HG02678 (cell line): ENCODE data around the gene PRELP.
"Not testable (repeated sequence)": the region's sequence is repeated elsewhere in the genome, so short reads cannot be mapped to it uniquely, and the experiment has no call there.

ENCODE experiments used
- ATAC-seq: cut with Tn5 transposase; IDR thresholded peaks from one replicate; pipeline ENCODE4 v1.9.1; 2021; ENCODE audit warnings: mild to moderate bottlenecking, moderate library complexity; ENCODE audit not compliant: unreplicated experiment

PRELP gene

DNA sequence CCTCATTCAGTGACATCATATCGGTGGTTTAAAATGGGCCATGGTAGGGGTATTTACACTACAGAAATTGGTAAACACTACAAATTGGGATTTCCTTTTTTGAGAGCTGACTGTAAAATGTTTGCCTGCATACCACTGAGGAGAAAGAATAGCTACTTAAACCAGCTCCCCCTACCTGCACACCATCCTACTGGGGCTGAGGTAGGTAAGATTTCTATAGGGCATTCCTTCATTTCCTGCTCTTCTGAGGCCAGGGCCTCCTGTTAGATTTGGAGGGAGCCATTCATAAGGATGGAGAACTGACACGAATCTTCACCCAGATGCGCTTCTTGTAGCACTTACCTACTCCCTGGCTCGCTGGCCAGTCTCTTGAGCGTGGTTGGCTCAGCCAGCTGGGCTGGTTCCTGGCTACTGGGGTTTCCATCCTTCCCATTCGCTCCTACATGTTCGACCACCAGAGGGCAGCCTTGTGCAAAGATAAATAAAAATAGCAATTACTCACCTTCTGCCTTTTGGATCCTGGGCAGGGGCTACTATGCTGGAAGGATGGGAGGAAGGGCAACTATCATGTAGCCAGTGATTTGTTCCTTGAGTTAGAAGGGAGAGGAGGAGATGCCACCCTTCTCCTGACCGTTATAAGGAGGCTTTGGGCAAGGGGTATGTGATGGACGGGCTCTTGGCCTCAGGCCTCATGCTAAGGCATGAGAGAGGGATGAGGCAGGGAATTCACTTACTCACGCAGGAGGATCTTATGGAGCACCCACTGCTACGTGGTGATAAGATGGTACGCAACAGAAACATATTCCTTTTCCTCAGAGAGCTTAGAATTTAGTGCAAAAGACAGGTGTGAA is 29.0 kb downstream of the PRELP start:
- ATAC-seq: no peak

DNA sequence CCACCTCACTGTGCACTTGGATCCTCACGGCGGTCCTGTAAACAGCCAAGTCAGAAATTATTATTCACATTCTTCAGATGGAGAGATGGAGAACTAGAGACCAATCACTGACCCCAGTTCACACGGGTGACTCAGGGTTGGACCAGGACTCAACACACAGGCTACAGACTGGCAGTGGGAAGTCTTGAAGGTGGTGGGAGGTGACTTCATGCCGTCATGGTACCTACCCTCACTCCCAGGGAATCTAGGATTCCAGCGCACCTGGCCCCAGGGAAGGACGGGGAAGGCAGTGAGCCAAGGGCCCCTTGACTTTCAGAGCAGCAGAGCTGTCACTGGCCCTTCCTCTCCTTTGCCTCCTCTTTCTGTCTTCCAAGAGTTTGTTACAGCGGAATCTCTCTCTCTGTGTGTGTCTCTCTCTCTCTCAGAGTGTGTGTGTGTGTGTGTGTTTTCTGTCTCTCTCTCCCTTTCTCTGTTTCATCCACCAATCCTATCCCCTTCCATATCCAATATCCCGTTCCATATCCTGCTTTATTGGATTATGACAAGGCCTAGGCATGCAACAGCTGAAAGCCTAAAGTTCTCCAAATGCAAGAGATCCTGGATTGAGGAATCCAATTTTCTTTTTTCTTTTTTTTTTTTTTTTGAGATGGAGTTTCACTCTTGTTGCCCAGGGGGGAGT is 30.1 kb downstream of the PRELP start:
- no peak for ATAC-seq

DNA sequence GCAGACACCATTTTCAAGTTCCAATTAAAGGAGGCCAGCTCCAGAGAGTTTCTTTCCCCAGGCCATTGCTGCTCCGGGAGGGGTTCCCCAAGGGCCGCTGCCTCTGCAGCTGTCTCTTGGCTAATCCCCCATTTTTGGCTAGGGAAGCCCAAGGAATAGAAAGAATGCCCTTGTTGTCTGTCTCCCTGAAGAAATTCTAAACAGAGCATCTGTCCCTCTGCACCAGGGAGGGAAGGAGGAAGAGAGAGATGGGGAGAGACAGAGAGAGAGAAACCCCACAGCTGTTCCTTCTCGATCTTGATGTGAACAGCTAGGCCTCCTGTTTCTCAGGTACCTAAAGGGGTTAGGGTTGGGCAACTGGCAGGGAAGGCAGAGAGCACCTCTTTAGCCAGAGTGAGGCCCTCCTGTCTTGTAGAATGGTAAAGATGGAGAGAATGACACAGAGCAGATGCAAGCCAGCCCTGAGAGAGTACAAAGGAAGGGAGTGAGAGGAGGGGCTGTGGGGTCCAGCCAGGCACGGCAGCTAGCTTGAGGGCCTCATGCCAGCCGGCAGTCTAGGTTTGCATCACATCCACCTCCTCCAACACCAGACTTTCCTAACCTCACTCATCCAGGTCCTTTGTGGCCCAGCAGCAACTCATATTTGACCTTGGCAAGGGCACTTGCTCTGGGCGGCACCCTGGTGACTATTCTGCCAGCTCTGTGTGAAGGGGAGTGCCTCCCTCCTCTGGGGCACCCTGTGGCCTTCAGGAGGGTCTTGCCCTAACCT is 31.4 kb downstream of the PRELP start:
- no peak for ATAC-seq

DNA sequence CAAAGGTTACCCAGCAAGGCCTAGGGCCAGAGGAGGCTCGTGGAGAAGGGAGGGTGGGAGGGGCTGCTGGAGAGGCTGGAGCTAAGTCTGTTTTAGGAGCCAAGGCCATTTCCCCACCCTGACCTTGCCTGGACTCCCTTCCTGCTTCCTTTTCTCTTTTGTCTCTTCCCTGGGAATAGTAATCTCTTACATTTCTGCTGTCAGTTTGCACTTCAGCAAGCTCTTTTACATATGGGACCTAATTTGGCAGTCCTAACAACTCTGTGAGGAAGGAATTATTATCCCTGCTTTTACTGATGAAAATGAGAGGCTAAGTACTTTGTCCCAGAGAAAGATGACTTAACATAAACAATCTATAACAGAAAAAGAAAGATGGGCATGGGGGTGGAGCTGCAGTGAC is 32.2 kb downstream of the PRELP start:
- no peak for ATAC-seq

DNA sequence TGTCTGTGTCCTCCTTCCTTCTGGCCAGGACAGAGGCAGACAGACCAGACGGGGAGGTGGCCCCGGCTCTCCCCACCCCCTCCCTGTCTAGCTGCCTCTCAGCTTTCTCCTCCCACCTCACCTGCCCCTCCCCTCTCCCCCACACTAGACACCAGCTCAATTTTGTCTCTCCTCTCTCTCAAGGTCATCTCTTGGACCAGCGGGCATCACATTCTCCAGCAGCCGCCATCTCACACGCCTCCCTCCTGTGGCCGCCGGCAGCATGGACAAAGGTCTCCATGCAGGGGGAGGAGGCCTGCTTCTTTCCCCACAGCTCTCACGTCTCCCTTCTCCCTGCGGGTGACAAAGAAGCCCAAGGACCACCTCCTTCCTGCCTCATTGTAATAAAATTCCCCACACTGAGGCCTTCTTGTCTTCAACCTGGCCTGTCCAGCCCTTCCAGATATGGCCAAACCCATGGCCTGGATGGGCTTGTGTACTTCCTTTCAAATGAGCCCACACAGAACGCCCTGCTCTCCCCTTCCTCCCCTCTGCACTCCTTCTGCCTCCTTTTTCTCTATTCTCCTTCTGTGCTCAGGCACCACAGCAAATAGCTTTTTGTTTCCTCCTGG is 33.0 kb downstream of the PRELP start:
- ATAC-seq: no peak

DNA sequence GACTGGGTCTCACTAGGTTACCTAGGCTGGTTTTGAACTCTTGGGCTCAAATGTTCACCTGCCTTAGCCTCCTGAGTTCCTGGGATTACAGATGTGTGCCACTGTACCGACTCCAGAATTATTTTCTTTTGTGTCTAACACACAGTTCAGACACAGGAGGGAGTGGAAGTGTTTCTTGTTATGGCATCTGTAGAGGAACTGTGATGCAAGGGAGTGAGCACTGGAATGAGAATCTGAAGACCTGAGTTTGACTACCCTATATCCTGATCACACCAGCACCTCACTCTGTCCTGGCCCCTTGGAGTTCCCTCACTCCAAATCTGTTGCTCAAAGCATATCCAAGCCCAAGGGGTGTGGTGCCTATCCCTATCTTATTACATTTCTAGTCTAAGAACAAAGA is 33.5 kb downstream of the PRELP start:
- no peak for ATAC-seq

DNA sequence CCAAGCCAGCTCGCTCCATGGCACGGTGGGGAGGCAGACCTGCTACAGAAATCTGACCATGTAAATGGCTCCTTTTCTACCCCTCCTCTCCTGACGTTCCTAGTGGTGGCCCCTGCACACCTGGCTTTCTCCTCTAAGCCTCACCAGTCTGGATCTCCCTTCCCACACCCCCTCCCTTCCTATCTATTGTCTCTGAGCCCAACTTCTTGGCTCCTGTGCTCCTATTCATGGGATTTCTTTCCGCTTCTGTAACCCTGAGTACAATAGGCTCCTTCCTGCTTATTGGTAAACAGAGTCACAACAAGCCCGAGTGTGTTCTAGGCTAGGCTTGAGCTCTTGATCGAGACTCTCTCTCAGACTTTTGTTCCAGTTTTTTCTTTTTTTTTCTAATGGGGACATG is 35.9 kb downstream of the PRELP start:
- ATAC-seq: no peak

DNA sequence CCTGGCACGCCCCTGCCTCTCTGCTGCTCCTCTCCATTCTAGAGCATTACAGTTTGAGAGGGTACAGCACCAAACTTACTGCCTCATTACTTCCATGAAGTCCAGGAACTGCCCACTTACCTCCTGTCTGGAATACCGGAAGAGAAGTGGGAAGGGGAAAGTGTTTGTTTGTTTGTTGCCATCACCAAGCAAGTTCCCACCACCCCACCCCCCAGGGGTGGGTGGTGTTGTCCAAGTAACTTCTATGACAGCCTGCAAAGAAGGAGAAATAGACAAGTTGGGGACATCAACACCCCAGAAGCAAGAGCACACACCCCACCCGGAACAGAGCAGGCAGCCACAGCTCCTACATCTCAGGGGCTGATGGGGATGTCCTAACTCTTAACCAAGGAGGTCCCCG is 36.3 kb downstream of the PRELP start:
- no peak for ATAC-seq

DNA sequence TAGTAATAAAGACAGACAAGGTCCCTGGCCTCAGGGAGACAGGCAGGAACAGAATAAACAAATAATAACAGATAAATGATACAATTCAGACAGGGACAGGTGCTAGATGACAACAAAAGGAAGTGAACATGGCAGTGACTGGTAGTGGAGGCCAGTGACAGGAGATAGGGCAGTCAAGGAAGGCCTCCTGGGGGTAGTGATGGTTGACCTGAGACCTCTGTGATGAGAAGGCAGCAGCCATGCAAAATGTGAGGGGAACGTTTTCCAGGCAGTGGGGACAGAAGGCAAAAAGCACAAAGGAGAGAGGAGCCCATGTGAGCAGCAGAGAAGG is 36.9 kb downstream of the PRELP start:
- no peak for ATAC-seq

DNA sequence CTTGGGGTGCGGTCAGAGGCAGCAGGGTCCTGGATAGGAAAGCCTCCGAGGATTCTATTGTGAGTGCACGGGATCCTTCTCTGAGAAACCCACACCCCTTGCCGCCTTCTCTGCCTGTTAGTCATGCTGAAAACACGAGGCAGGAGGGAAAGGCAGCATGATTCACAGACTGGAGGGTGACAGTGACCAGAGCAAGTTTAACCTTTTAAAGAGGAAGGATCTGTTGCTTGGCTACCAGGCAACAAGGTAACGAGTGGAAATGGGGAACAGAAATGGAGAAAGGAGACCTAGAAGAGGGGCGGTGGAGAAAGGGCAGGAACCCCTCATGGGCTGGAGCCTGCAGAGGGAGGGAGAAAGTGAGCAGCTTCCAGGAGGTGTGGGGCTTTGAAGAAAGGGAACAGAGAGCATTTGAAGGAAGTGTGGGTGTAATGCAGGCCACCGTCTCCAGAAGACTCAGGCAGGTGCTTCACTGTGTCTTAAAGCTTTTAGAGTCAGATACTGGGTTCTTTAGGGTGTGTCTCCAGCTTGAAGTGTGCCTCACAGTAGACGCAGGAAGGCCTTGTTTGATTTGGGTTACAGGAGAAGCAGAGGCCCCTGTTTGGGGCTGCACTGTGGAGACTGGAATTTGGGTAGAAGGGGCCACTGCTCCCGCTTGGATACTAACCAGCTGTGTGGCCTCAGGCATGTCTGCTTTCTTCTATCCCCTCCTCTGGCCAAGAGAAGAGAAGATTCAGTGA is 37.4 kb downstream of the PRELP start:
- no peak for ATAC-seq

DNA sequence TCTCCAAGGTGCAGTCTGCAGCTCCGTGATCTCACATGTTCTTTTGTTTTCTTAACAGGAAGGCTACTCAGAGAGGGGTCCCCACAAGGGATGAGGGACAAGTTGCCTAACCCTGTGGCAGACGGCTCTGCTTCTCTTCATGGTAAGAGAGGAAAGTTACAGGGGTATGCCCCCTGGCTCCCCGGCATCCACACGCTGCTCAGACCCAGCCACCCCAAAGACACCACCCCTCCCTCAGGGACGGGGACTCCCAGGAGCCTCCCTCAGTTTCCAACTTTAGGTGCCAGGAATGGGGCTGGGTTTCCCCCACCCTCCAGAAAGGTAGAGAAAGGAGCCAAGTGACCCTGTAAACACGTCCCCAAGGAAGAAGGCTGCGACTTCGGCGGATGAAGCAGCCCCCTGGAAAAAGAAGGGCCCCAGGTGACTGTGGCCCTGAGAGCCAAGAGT is 38.0 kb downstream of the PRELP start:
- ATAC-seq: no peak

DNA sequence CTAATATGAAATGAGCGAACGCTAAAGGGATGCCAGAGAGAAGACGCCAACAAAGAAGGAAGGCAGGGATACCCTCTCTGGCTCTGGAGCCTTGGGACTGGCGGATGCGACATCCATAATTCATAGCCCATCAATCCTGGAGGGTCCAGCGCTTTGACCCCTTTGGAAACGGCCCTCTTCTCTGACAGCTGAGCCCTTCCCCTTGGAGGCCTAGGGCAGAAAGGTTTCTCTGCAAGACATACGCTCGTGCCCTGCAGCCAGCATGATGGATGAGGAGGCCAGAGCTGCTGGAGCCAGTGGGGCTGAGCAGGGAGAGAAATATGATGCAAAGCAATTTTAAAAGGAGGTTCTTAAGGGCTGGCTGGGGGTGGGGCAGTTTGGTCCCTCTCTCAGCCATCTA is 40.6 kb downstream of the PRELP start:
- ATAC-seq: no peak

DNA sequence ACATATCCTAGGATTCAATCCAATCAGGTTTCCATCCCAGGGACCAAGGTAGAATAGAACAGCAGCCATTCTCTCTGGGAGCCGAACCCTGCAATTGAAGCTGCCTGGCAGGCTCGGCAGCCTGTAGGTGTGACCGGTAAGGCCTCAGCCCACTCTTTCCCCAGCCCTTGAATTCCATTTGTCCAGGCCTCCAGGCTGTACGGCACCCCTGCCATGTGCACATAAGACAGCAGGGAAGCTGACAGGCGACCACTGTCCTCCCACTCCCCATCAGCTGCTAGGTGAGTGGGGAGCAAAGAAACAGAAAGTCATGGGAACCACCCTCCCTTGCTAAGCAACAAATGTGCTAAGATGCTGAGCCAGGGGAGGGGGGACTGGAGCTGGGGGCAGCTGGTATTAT is 41.3 kb downstream of the PRELP start:
- ATAC-seq: no peak

DNA sequence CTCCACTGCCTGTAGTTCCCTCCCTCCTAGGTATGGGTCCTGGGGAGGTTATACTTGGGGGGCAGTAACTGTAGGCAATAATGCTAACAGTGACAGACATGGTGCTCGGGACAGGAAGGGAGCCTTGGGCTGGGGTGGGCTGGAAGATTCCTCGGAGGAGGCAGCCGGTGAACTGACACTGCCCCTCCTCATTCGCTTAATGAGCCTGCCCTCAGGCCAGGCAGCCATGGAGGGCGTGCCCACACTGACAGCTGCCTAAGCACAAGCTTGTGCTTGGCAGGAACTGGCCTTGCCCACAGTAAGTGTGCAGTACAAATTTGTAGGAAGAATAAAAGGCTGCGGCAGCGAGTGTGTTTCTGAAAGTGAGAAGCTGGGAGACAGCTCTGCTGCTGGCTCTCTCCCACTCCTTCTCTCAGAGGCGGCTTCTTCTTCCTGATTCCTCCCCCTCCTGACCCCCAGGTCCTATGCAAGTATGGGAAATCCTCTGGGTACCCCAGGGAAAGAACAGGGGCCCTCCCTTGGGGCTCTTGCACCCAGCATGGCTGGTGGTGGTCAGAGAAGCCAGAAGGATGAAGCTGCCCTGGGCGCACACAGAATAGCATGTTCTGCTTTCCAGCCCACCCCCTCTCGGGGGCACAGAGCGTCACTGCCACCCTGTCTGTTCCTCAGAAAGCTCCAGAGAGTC is 42.0 kb downstream of the PRELP start:
- ATAC-seq: no peak

DNA sequence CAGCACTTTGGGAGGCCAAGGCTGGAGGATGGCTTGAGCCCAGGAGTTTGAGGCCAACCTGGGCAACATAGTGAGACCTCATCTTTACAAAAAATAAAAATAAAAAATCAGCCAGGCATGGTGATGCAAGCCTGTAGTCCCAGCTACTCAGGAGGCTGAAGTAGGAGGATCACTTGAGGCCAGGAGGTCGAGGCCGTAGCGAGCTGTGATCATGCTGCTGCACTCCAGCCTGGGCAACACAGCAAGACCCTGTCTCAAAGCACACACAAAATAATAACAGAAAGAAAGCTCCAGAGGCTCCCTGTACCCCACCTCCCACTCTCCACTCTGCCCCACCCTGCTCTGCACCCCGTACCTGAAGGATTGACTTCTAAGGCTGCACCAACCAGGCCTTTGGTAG is 42.5 kb downstream of the PRELP start:
- not testable (repeated sequence) for ATAC-seq

DNA sequence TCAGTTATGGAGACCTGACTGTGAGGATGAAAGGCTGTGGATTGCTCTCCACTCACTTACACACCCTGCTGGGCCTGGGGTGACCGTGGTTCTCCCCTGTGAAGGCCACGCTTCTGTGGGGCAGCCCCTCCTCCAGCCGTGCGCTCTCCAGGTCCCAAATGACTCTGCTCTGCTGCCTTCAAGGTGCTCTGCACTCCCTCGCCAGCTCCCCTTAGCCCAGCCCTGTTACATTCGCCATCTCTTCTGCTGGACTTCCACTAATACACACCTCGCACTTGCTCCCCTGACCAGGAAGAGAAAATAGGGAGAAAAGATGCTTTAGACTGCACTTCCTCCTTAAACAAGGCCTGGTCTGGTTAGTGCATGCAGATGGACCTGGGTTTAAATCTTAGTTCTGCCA is 42.9 kb downstream of the PRELP start:
- no peak for ATAC-seq

DNA sequence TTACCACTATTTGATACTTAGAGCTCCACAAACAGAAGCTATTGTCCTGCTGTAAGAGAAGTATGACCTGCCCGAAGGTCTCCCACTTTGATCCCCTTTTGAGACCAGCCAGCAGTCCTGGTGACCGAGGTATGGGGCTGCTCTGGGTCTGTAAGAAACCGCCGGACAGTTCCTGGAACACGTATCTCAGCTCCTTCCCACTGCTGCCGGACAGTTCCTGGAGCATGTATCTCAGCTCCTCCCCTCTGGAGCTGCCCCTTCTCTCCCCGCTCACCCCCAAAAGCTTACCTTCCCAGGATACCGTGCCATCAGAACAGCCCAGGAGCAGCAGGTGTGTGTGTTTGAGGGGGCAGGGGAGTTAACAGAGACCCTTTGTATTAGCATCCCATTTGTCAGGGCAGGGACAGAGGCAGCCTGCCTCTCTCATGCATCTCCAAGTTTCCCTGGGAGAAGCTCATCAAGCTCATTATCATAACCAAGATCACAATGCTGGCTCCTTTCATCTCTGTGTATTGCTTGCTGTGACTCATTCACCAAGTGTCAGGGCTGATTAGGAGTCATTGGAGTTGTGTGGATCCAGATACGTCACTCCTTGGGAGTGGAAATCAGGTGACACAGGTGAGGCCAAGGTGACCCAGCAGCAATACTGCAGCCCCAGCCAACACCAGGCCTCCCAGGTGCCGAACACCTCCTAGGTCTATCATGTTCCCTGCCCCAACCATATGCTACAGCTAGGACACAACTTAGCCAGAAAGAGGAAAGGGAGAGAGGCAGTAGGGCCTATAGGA is 43.6 kb downstream of the PRELP start:
- no peak for ATAC-seq

DNA sequence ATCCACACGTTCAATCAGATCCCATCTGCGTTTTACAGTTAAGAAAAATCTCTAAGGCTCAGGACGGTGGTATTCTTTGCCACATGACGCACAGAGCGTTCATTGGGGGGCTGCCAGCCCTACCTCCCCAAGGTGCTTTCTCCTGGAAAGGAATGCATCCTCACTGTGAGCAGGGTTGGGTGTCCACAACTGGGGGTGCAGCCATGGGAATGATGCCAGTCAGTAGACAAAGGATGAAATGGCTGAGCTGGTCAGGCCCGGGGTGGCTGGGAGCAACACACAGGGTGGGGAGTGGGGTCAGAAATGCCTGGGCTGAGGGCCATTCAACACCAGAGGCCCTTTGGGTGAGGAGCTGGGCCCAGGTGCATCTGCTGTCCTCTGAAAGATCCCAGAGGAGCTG is 44.3 kb downstream of the PRELP start:
- ATAC-seq: no peak

DNA sequence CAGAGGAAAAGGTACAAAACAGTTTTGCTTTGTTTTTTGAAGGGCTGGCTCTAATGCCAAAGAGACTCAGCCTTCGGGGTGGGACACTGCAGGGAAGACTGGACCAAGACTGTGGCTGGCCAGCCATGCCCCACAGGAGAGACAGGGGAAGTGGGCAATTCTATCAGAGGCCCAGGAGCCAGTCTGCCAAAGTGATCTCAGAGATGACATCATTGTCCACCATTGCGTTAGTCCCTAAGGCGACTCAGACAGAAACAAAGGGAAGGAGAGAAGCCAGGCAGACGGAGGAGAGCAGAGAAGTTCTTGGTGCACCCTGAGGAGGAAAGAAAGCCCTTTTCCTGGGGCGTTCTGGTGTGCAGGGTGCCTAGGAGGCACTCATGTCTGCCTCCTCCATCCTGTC is 44.7 kb downstream of the PRELP start:
- ATAC-seq: no peak
